B cell (primary cell): ENCODE measurements around the gene IWS1. TPM values are rescaled to one million over a fixed set of nuclear protein-coding genes. Genes with fewer than 3 reads are reported as not detected.

Experiments used
- ATAC-seq: fragments of 200-7000 bp; cut with Tn5 transposase; one replicate; pipeline ENCODE4 v1.10.0; 2021; ENCODE audit warnings: low read depth, mild to moderate bottlenecking, moderate number of reproducible peaks, moderate library complexity
- CTCF ChIA-PET: fragments of 350-600 bp; sonication (Branson Sonifier 250); formaldehyde crosslinking; loops from one replicate; lab custom pipeline; 2021; ENCODE audit warnings: antibody characterized with exemption, inconsistent platforms; lab: Charles Lee
- POLR2A ChIA-PET: fragments of 350-600 bp; sonication (Branson Sonifier 250); formaldehyde crosslinking; loops from one replicate; lab custom pipeline; 2021; ENCODE audit warnings: antibody characterized with exemption; lab: Charles Lee
- DNase-seq: peaks from one replicate; pipeline ENCODE4 v3.0.0; 2013
- H2AFZ ChIP-seq: 2 replicates; pipeline ENCODE4 v1.6.1; 2012; ENCODE audit warnings: mild to moderate bottlenecking, low read depth, low read length; ENCODE audit not compliant: insufficient read depth, poor library complexity, severe bottlenecking
- H3K27ac ChIP-seq, 2 donors: 1 replicate in 1 of 2; 2 replicates in 1 of 2; pipeline ENCODE4 v1.5.1; 2012 to 2013; ENCODE audit warnings: low read length in 2 of 2, mild to moderate bottlenecking in 2 of 2, moderate library complexity in 1 of 2
- H3K27me3 ChIP-seq, 4 experiments: fragments of 200-600 bp in 1 of 4; sonication (generic) in 1 of 4; replicated peaks in 1 of 4; 1 replicate in 2 of 4; 2 replicates in 2 of 4; pipeline versions ENCODE4 v1.6.1 to v1.7.0; 2013 to 2016; ENCODE audit warnings: low read length in 3 of 4, mild to moderate bottlenecking in 2 of 4, mixed read lengths in 1 of 4, moderate library complexity in 1 of 4; ENCODE audit not compliant: insufficient read depth in 4 of 4, control insufficient read depth in 3 of 4; ENCODE audit errors: control extremely low read depth in 1 of 4
- H3K36me3 ChIP-seq, 2 experiments: replicated peaks in 1 of 2; 1 replicate in 1 of 2; 2 replicates in 1 of 2; pipeline versions ENCODE4 v1.6.1 to v1.7.1; 2013; ENCODE audit warnings: low read length in 1 of 2; ENCODE audit not compliant: insufficient read depth in 2 of 2, control insufficient read depth in 1 of 2; ENCODE audit errors: control extremely low read depth in 1 of 2, extremely low read depth in 1 of 2
- H3K4me1 ChIP-seq, 2 donors: fragments of 200-600 bp in 1 of 2; sonication (generic) in 1 of 2; 1 replicate in 1 of 2; 2 replicates in 1 of 2; pipeline versions ENCODE4 v1.5.1 to v1.6.1; 2013 to 2017; ENCODE audit warnings: low read length in 2 of 2; ENCODE audit not compliant: control insufficient read depth in 2 of 2, insufficient read depth in 2 of 2
- H3K4me2 ChIP-seq: replicated peaks from 2 replicates; pipeline ENCODE3; 2012; ENCODE audit warnings: mild to moderate bottlenecking, low read depth, low read length; ENCODE audit not compliant: poor library complexity, severe bottlenecking
- H3K4me3 ChIP-seq, 5 experiments: fragments of 200-600 bp in 1 of 5; sonication (generic) in 1 of 5; 1 replicate in 3 of 5; 2 replicates in 2 of 5; pipeline versions ENCODE4 v1.5.1 to v1.7.0; 2011 to 2016; ENCODE audit warnings: low read length in 4 of 5, mild to moderate bottlenecking in 4 of 5, low read depth in 2 of 5, control low read depth in 1 of 5, moderate library complexity in 1 of 5; ENCODE audit not compliant: insufficient read depth in 1 of 5; ENCODE audit errors: control extremely low read depth in 1 of 5, extremely low read depth in 1 of 5
- H3K79me2 ChIP-seq: fragments of 200-600 bp; sonication (generic); one replicate; pipeline ENCODE4 v1.6.0; 2016; ENCODE audit warnings: low read length; ENCODE audit not compliant: control insufficient read depth, insufficient read depth
- H3K9ac ChIP-seq: fragments of 200-600 bp; sonication (generic); 2 replicates; pipeline ENCODE4 v1.6.1; 2017; ENCODE audit warnings: mild to moderate bottlenecking, low read length, moderate library complexity
- H3K9me3 ChIP-seq, 3 donors: one replicate each; pipeline versions ENCODE4 v1.6.1 to v1.7.1; 2013; ENCODE audit warnings: low read length in 2 of 3; ENCODE audit not compliant: control insufficient read depth in 2 of 3, insufficient read depth in 1 of 3; ENCODE audit errors: control extremely low read depth in 1 of 3
- H4K20me1 ChIP-seq: 2 replicates; pipeline ENCODE4 v1.6.0; 2012; ENCODE audit warnings: mild to moderate bottlenecking, low read length; ENCODE audit not compliant: insufficient read depth, control insufficient read depth, poor library complexity, severe bottlenecking
- H3K27ac Mint-ChIP-seq: one replicate; pipeline ENCODE4 v1.8.0; 2021; ENCODE audit warnings: mixed read lengths
- H3K27me3 Mint-ChIP-seq: one replicate; pipeline ENCODE4 v1.8.0; 2021; ENCODE audit warnings: mixed read lengths
- H3K4me1 Mint-ChIP-seq: one replicate; pipeline ENCODE4 v1.8.0; 2021; ENCODE audit warnings: mixed read lengths
- H3K4me3 Mint-ChIP-seq: one replicate; pipeline ENCODE4 v1.8.0; 2021; ENCODE audit warnings: mixed read lengths
- H3K9me3 Mint-ChIP-seq: one replicate; pipeline ENCODE4 v1.8.0; 2022; ENCODE audit warnings: mixed read lengths; ENCODE audit not compliant: insufficient read depth
- EZH2 ChIP-seq: IDR thresholded peaks from 2 replicates; pipeline ENCODE4 v1.6.1; 2012; ENCODE audit warnings: borderline replicate concordance, low read depth, mild to moderate bottlenecking, moderate library complexity, low read length; ENCODE audit not compliant: insufficient read depth, poor library complexity, severe bottlenecking
- WGBS: methylation state at CpG from one replicate; pipeline ENCODE4 v1.1.5; 2013; ENCODE audit warnings: missing lambda C conversion rate; ENCODE audit not compliant: insufficient coverage; 5-methylcytosine and 5-hydroxymethylcytosine counted together
- intact Hi-C: fragments of 100-400 bp; cut with micrococcal nuclease; formaldehyde crosslinking; loops from one replicate; pipeline ENCODE4 v1.10.0; 2022
- polyA plus RNA-seq: library from polyadenylated mRNA; depleted of rRNA; stranded (reverse); fragments of >200 nt; gene quantifications from 2 replicates; pipeline ENCODE4 v1.2.3, GENCODE V29; 2012
- total RNA-seq, 2 donors: library from RNA; stranded (reverse); fragments of 120-200 nt in 1 of 2; gene quantifications; 1 replicate in 1 of 2; 2 replicates in 1 of 2; pipeline versions ENCODE4 v1.2.3 to v1.2.4, GENCODE V29; 2013 to 2022
- TF ChIP-seq, protein P1 (sequence below): fragments of 200-600 bp; IDR thresholded peaks from one replicate; pipeline ENCODE4 v1.8.0; 2022; ENCODE audit warnings: antibody characterized with exemption, mild to moderate bottlenecking

Gene IWS1
- total and polyA plus RNA-seq, 2 donors (not counting 1 experiment from before 2014, with no cell fraction given), result 22.5 to 45.9 TPM

DNA sequence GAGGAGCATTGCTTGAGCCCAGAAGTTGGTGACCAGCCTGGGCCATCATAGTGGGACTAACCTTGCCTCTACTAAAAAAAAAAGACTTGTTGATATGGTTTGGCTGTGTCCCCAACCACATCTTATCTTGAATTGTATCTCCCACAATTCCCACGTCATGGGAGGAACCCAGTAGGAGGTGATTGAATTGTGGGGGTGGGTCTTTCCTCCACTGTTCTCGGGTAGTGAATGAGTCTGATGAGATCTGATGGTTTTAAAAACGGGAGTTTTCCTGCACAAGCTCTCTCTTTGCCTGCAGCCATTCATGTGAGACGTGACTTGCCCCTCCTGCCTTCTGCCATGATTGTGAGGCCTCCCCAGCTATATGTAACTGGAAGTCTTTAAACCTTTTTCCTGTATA is 61.0 kb downstream of the IWS1 start:
- DNase-seq, result no peak
- Mint-ChIP-seq H3K4me3 (no peak overlapping the region), H3K4me1 (no peaks in the 10 kb centered on the region), H3K27ac (no peak overlapping the region), H3K27me3 (no peaks in the 10 kb centered on the region), H3K9me3 (no peaks in the 10 kb centered on the region)
- intact Hi-C loops, result no loop called here
- no peaks in the 10 kb centered on the region for H3K79me2 ChIP-seq
- H3K27me3 ChIP-seq, result no peaks in the 10 kb centered on the region
- TF ChIP-seq EZH2, result no peak
- TF ChIP-seq, protein P1, sequence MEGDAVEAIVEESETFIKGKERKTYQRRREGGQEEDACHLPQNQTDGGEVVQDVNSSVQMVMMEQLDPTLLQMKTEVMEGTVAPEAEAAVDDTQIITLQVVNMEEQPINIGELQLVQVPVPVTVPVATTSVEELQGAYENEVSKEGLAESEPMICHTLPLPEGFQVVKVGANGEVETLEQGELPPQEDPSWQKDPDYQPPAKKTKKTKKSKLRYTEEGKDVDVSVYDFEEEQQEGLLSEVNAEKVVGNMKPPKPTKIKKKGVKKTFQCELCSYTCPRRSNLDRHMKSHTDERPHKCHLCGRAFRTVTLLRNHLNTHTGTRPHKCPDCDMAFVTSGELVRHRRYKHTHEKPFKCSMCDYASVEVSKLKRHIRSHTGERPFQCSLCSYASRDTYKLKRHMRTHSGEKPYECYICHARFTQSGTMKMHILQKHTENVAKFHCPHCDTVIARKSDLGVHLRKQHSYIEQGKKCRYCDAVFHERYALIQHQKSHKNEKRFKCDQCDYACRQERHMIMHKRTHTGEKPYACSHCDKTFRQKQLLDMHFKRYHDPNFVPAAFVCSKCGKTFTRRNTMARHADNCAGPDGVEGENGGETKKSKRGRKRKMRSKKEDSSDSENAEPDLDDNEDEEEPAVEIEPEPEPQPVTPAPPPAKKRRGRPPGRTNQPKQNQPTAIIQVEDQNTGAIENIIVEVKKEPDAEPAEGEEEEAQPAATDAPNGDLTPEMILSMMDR, result no peak
- H3K4me1 ChIP-seq, result no peaks in the 10 kb centered on the region
- ChIA-PET POLR2A (no interaction called here), CTCF (interaction anchor here (3.5 kb wide), 1 partner anchor 14 kb away, joined by 16 read pairs; no protein-coding TSS in a partner anchor)
- H4K20me1 ChIP-seq, result no peaks in the 10 kb centered on the region
- no CpG with 5 or more reads among the region's 4 CpGs for WGBS
- H3K4me2 ChIP-seq, result no peak overlapping the region
- no peak overlapping the region for H3K27ac ChIP-seq
- no peak overlapping the region for H3K9ac ChIP-seq
- no peaks in the 10 kb centered on the region for H3K36me3 ChIP-seq
- H2AFZ ChIP-seq, result no peak overlapping the region
- no peak overlapping the region for H3K4me3 ChIP-seq
- no peaks in the 10 kb centered on the region for H3K9me3 ChIP-seq
- ATAC-seq, result no peak

DNA sequence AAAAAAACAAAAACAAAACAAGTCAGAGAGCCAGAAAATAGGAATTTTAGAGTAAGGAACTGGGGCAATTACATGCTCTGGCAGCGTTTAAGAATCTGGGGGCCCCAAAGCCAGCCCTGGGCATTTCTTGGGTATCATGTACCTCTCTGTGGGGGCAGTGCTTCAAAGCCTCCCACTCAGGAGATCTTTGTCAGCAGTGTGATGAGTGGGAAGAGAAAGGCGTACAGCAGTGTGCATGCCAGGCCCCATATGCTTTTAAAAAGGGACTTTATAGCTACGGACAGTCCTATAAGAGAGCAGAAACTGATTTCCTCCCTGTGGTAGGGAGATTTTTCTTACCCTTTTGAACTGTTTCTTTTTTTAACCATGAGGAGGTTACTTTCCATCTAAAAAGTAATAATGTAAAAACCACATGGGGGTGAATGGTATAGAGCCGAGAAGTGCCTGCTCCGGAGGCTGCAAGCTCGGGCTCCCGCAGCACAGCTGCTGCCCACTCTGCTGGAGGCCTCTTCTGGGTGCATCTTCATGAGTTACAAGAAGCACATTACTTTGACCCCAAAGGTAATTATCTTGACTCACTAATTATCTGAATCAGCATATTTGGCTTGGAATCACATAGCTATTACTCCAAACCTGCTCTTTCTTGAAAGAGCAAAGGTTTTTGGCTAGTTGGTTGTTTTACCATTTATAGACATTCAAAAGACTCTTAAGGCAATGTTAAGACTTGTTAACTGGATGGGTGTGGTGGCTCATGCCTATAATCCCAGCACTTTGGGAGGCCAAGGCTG is 61.6 kb downstream of the IWS1 start:
- Histone ChIP-seq H4K20me1 (no peaks in the 10 kb centered on the region), H3K79me2 (no peaks in the 10 kb centered on the region), H3K36me3 (no peaks in the 10 kb centered on the region), H3K9me3 (no peaks in the 10 kb centered on the region), H3K27me3 (no peaks in the 10 kb centered on the region), H3K4me2 (no peak overlapping the region), H3K27ac (no peak overlapping the region), H3K9ac (no peak overlapping the region), H3K4me1 (no peaks in the 10 kb centered on the region), H2AFZ (no peak overlapping the region), H3K4me3 (no peak overlapping the region)
- no peak overlapping the region for H3K27ac Mint-ChIP-seq
- no peak for DNase-seq
- H3K4me3 Mint-ChIP-seq, result no peak overlapping the region
- ChIA-PET CTCF (interaction anchor here (0.6 kb wide), 1 partner anchor 145 kb away, joined by 3 read pairs; no protein-coding TSS in a partner anchor), POLR2A (no interaction called here)
- TF ChIP-seq, protein P1, result no peak
- TF ChIP-seq EZH2, result no peak
- no peaks in the 10 kb centered on the region for H3K27me3 Mint-ChIP-seq
- WGBS, result 93% methylated on average over 1 of the region's 7 CpGs
- intact Hi-C loops, result no loop called here
- no peak for ATAC-seq
- H3K9me3 Mint-ChIP-seq, result no peaks in the 10 kb centered on the region
- no peaks in the 10 kb centered on the region for H3K4me1 Mint-ChIP-seq
